ENCODE results near the gene TOP3B. TPM values are rescaled to one million over a fixed set of nuclear protein-coding genes. Genes with fewer than 3 reads are reported as not detected.

The TOP3B gene
- total RNA-seq, 4 donors from 2014 or later = 24.3 to 68.1 (median 48.4) TPM

DNA sequence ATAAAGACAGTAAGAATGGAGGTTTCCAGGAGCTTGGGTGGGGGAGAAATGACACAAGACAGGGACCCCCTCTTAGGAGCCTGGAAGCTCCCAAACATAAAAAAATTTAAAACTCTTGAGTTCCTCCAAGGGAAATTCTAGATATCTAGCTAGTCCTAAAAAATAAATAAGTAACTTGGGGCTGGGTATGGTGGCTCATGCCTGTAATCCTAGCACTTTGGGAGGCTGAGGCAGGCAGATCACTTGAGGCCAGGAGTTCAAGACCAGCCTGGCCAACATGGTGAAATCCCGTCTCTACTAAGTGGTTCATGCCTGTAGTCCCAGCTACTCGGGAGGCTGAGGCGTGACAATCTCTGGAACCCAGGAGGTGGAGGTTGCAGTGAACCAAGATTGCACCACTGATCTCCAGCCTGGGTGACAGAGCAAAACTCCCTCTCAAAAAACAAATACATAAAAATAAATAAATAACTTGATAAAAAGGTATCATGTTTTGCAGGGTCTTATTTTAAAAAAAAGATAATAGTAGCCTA is 20.0 kb upstream of the TOP3B start:
- H3K36me3 ChIP-seq = no peaks in the 10 kb centered on the region
- no peak overlapping the region for H3K4me3 ChIP-seq
- no peaks in the 10 kb centered on the region for H3K4me1 ChIP-seq
- no peak for DNase-seq (ENCODE audit: low spot score in 2 of 2)
- WGBS, 2 donors = 83 to 89% methylated on average over 3 of the region's 3 CpGs
- no peak overlapping the region for H3K27ac ChIP-seq
- TF ChIP-seq EP300 (IDR thresholded peaks at IDR 0.05) (no peak), CTCF (IDR thresholded peaks at IDR 0.05) (no peak), POLR2A (IDR thresholded peaks at IDR 0.05) (no peak)
- no peaks in the 10 kb centered on the region for H3K27me3 ChIP-seq
- H3K9me3 ChIP-seq = no peaks in the 10 kb centered on the region

DNA sequence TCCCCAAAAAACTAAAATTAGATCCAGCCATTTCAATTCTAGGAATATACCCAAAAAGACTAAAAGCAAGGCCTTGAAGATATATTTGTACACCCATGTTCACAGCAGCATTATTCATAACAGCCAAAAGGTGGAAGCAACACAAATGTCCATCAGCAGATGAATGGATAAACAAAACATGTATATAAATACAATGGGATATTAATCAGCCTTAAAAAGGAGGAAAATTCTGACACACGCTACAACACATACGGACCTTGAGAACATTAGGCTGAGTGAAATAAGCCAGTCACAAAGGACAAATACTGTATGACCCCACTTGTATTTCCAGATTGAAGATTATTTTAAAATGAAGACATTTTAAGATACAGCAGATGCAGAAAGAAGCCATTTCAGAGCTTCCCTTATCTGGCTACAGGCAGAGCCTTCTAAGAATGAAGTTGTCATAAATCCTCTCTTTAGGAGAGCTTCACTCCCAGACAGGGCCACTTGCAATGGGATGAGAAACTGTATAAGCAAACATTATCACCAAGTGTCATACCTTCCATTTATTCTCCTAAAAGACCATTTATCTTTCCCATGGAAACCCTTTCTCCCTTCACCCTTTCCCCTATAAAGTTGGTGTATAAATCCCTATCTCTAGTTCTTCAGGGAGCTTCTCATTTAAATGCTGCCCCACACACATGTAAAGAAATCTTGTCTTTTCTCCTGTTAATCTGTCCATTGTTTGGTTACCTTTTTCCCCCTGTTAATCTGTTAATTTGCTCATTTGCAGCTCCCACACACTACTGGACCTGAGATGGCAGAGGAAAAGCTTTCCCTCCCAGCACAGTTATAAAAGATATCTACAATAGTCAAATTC is 19.3 kb upstream of the TOP3B start:
- no peaks in the 10 kb centered on the region for H3K9me3 ChIP-seq
- no peak overlapping the region for H3K4me3 ChIP-seq
- no peaks in the 10 kb centered on the region for H3K4me1 ChIP-seq
- TF ChIP-seq POLR2A (IDR thresholded peaks at IDR 0.05) (no peak), CTCF (IDR thresholded peaks at IDR 0.05) (no peak), EP300 (IDR thresholded peaks at IDR 0.05) (no peak)
- no peak for DNase-seq (ENCODE audit: low spot score in 2 of 2)
- H3K36me3 ChIP-seq = no peaks in the 10 kb centered on the region
- 85 to 93% methylated on average over 2 of the region's 2 CpGs for WGBS, 2 donors
- no peak overlapping the region for H3K27ac ChIP-seq
- H3K27me3 ChIP-seq = no peaks in the 10 kb centered on the region

- no peaks in the 10 kb centered on the region for H3K36me3 ChIP-seq
- no peaks in the 10 kb centered on the region for H3K4me1 ChIP-seq
- no peak overlapping the region for H3K27ac ChIP-seq
- DNase-seq (ENCODE audit: low spot score in 2 of 2) = no peak
- no peaks in the 10 kb centered on the region for H3K9me3 ChIP-seq
- TF ChIP-seq POLR2A (IDR thresholded peaks at IDR 0.05) = no peak
- no peak for TF ChIP-seq CTCF (IDR thresholded peaks at IDR 0.05)
- no peak for TF ChIP-seq EP300 (IDR thresholded peaks at IDR 0.05)
- H3K4me3 ChIP-seq = no peak overlapping the region
- WGBS, 2 donors = 74 to 77% methylated on average over 7 of the region's 7 CpGs
- no peaks in the 10 kb centered on the region for H3K27me3 ChIP-seq
Measured at GRCh38 chr22:21998595-21999247, 16.1 kb upstream of the TOP3B start.

DNA sequence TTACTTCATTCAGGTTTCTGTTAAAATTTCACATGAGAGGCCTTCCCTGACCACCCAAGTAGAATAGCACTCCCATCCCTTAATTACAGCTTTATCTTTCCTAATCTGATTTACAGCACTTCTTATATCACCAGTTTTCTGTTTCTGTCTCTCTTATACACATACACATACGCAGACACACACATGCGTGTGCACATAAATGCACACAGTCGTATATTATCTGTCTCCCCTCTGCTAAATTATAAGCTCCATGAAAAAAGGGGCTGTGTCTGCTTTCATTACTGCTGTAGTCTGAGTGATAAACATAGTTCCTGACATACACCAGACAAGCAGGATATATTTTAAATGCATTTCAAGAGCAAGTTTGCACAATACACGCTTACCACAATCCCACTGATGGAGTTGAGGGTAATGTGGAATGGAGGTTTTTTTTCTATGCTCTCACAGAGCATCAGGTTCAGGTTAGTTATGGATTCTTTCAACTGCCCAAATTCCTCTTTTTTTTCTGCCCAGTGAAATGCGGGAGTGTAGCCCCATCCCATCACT is 13.7 kb upstream of the TOP3B start:
- WGBS, 2 donors = 80 to 81% methylated on average over 5 of the region's 5 CpGs
- TF ChIP-seq CTCF (IDR thresholded peaks at IDR 0.05) (no peak), EP300 (IDR thresholded peaks at IDR 0.05) (no peak), POLR2A (IDR thresholded peaks at IDR 0.05) (no peak)
- Histone ChIP-seq H3K27ac (no peak overlapping the region), H3K4me3 (no peak overlapping the region), H3K4me1 (no peaks in the 10 kb centered on the region), H3K27me3 (no peaks in the 10 kb centered on the region), H3K9me3 (no peaks in the 10 kb centered on the region), H3K36me3 (no peaks in the 10 kb centered on the region)
- DNase-seq (ENCODE audit: low spot score in 2 of 2) = no peak

GRCh38 chr22:21995660-21996059 is 13.1 kb upstream of the TOP3B start:
- WGBS, 2 donors = 87 to 89% methylated on average over 3 of the region's 3 CpGs
- no peak overlapping the region for H3K27ac ChIP-seq
- no peak overlapping the region for H3K4me3 ChIP-seq
- DNase-seq (ENCODE audit: low spot score in 2 of 2) = no peak
- H3K36me3 ChIP-seq = no peaks in the 10 kb centered on the region
- TF ChIP-seq EP300 (IDR thresholded peaks at IDR 0.05) = no peak
- TF ChIP-seq CTCF (IDR thresholded peaks at IDR 0.05) = no peak
- TF ChIP-seq POLR2A (IDR thresholded peaks at IDR 0.05) = no peak
- H3K27me3 ChIP-seq = no peaks in the 10 kb centered on the region
- no peaks in the 10 kb centered on the region for H3K4me1 ChIP-seq
- no peaks in the 10 kb centered on the region for H3K9me3 ChIP-seq

Measured in tibial nerve (tissue), 4 donors.